ENCODE measurements around the gene MCCC2.

GRCh38 chr5:71699233-71699632 is 112.1 kb downstream of the MCCC2 start:
- TF ChIP-seq CTCF (IDR thresholded peaks at IDR 0.05 in 2 of 3, conservative IDR thresholded peaks at IDR 0.05 in 1 of 3; ENCODE audit: borderline replicate concordance in 1 of 3, insufficient read depth in 1 of 3, low read depth in 2 of 3, low read length in 2 of 3) (no peak), ZBTB33 (IDR thresholded peaks at IDR 0.05; ENCODE audit: extremely low read depth, insufficient replicate concordance, low read length) (no peak), ELF1 (IDR thresholded peaks at IDR 0.05; ENCODE audit: borderline replicate concordance, low read depth) (no peak), YY1 (IDR thresholded peaks at IDR 0.05; ENCODE audit: extremely low read depth, insufficient replicate concordance, low read depth, low read length) (no peak), POLR2A (IDR thresholded peaks at IDR 0.05; ENCODE audit: borderline replicate concordance, extremely low read depth, insufficient read depth, insufficient read length) (no peak), JUND (IDR thresholded peaks at IDR 0.05) (no peak), POLR2AphosphoS5 (IDR thresholded peaks at IDR 0.05; ENCODE audit: low read depth, low read length) (no peak), EZH2 (IDR thresholded peaks at IDR 0.05) (no peak), ZFX (IDR thresholded peaks at IDR 0.05) (no peak)

Data from HCT116 (cell line).